BLaER1 (cell line): ENCODE measurements around the gene C13orf46.
A peak's percentile ranks its signal among the peaks of the same experiment; 100 is the strongest.

Experiments used
- H3K27ac ChIP-seq: shearing (Covaris generic); formaldehyde crosslinking; 2 replicates; pipeline ENCODE4 v1.8.1; 2022
- H3K27me3 ChIP-seq: shearing (Covaris generic); formaldehyde crosslinking; 2 replicates; pipeline ENCODE4 v1.8.1; 2022
- H3K36me3 ChIP-seq: shearing (Covaris generic); formaldehyde crosslinking; 2 replicates; pipeline ENCODE4 v1.8.1; 2022
- H3K4me1 ChIP-seq: shearing (Covaris generic); formaldehyde crosslinking; 2 replicates; pipeline ENCODE4 v1.8.1; 2022
- H3K4me2 ChIP-seq: shearing (Covaris generic); formaldehyde crosslinking; 2 replicates; pipeline ENCODE4 v1.8.1; 2022
- H3K4me3 ChIP-seq: shearing (Covaris generic); formaldehyde crosslinking; 2 replicates; pipeline ENCODE4 v1.8.1; 2022
- H3K9ac ChIP-seq: shearing (Covaris generic); formaldehyde crosslinking; 2 replicates; pipeline ENCODE4 v1.8.1; 2022
- H3K9me3 ChIP-seq: shearing (Covaris generic); formaldehyde crosslinking; 2 replicates; pipeline ENCODE4 v1.8.1; 2022
- H4K20me1 ChIP-seq: shearing (Covaris generic); formaldehyde crosslinking; 2 replicates; pipeline ENCODE4 v1.8.1; 2022
- Cebpa-rat ChIP-seq: shearing (Covaris generic); IDR thresholded peaks from 2 replicates; pipeline ENCODE4 v1.8.1; 2022

C13orf46 gene

GRCh38 chr13:113956571-113956970 is 17.3 kb downstream of the C13orf46 start:
- Histone ChIP-seq H3K4me3 (no peak overlapping the region), H3K4me1 (peaks cover 3% of the 10 kb centered on the region), H3K9ac (no peak overlapping the region), H3K27ac (no peak overlapping the region), H3K9me3 (peaks cover 68% of the 10 kb centered on the region), H3K4me2 (no peak overlapping the region), H3K27me3 (no peaks in the 10 kb centered on the region), H3K36me3 (no peaks in the 10 kb centered on the region), H4K20me1 (peaks cover 13% of the 10 kb centered on the region; the same call in 1 of the 2 replicates)
- TF ChIP-seq Cebpa-rat, result no peak

- H3K9ac ChIP-seq, result no peak overlapping the region
- no peak for TF ChIP-seq Cebpa-rat
Measured at GRCh38 chr13:113955691-113956090, 18.2 kb downstream of the C13orf46 start.

GRCh38 chr13:113955235-113955634 is 18.6 kb downstream of the C13orf46 start:
- Histone ChIP-seq H3K4me3 (no peak overlapping the region), H4K20me1 (peaks cover 16% of the 10 kb centered on the region; the same call in 1 of the 2 replicates), H3K9me3 (peaks cover 57% of the 10 kb centered on the region), H3K4me1 (peaks cover 17% of the 10 kb centered on the region), H3K9ac (no peak overlapping the region), H3K4me2 (no peak overlapping the region), H3K36me3 (no peaks in the 10 kb centered on the region), H3K27ac (no peak overlapping the region), H3K27me3 (no peaks in the 10 kb centered on the region)
- no peak for TF ChIP-seq Cebpa-rat

More at GRCh38 chr13:113955691-113956090, 18.2 kb downstream of the C13orf46 start:
- peaks cover 61% of the 10 kb centered on the region for H3K9me3 ChIP-seq
- H3K4me3 ChIP-seq, result no peak overlapping the region
- no peak overlapping the region for H3K4me2 ChIP-seq
- H3K27ac ChIP-seq, result no peak overlapping the region
- peaks cover 16% of the 10 kb centered on the region; the same call in 1 of the 2 replicates for H4K20me1 ChIP-seq
- no peaks in the 10 kb centered on the region for H3K27me3 ChIP-seq
- no peaks in the 10 kb centered on the region for H3K36me3 ChIP-seq
- H3K4me1 ChIP-seq, result peaks cover 12% of the 10 kb centered on the region

GRCh38 chr13:113954046-113954835 is 19.6 kb downstream of the C13orf46 start:
- no peak for TF ChIP-seq Cebpa-rat
- no peak overlapping the region for H3K4me3 ChIP-seq
- peaks cover 16% of the 10 kb centered on the region; the same call in 1 of the 2 replicates for H4K20me1 ChIP-seq
- H3K4me2 ChIP-seq, result no peak overlapping the region
- H3K27ac ChIP-seq, result no peak overlapping the region
- no peaks in the 10 kb centered on the region for H3K27me3 ChIP-seq
- H3K9ac ChIP-seq, result no peak overlapping the region
- peaks cover 47% of the 10 kb centered on the region for H3K9me3 ChIP-seq
- no peaks in the 10 kb centered on the region for H3K36me3 ChIP-seq
- H3K4me1 ChIP-seq, result peaks cover 22% of the 10 kb centered on the region

- peaks cover 40% of the 10 kb centered on the region for H3K9me3 ChIP-seq
- no peaks in the 10 kb centered on the region for H3K27me3 ChIP-seq
- no peak overlapping the region for H3K4me2 ChIP-seq
- no peak for TF ChIP-seq Cebpa-rat
- H3K36me3 ChIP-seq, result no peaks in the 10 kb centered on the region
- H3K4me3 ChIP-seq, result no peak overlapping the region
- peaks cover 28% of the 10 kb centered on the region for H3K4me1 ChIP-seq
- no peak overlapping the region for H3K27ac ChIP-seq
- no peak overlapping the region for H3K9ac ChIP-seq
- H4K20me1 ChIP-seq, result peaks cover 16% of the 10 kb centered on the region; the same call in 1 of the 2 replicates
Measured at GRCh38 chr13:113953561-113953960, 20.3 kb downstream of the C13orf46 start.

GRCh38 chr13:113952983-113953520 is 20.8 kb downstream of the C13orf46 start:
- Histone ChIP-seq H3K4me3 (no peak overlapping the region), H3K4me1 (peaks cover 33% of the 10 kb centered on the region), H3K9me3 (peaks cover 35% of the 10 kb centered on the region), H3K27me3 (no peaks in the 10 kb centered on the region), H4K20me1 (peaks cover 16% of the 10 kb centered on the region; the same call in 1 of the 2 replicates), H3K9ac (no peak overlapping the region), H3K27ac (no peak overlapping the region), H3K4me2 (no peak overlapping the region), H3K36me3 (no peaks in the 10 kb centered on the region)
- TF ChIP-seq Cebpa-rat, result no peak

GRCh38 chr13:113952151-113952982 is 21.5 kb downstream of the C13orf46 start:
- peaks cover 28% of the 10 kb centered on the region for H3K9me3 ChIP-seq
- no peak overlapping the region for H3K4me3 ChIP-seq
- H3K9ac ChIP-seq, result no peak overlapping the region
- H4K20me1 ChIP-seq, result peaks cover 16% of the 10 kb centered on the region; the same call in 1 of the 2 replicates
- no peaks in the 10 kb centered on the region for H3K36me3 ChIP-seq
- TF ChIP-seq Cebpa-rat, result no peak
- H3K4me1 ChIP-seq, result peaks cover 40% of the 10 kb centered on the region
- no peak overlapping the region for H3K27ac ChIP-seq
- no peak overlapping the region for H3K4me2 ChIP-seq
- H3K27me3 ChIP-seq, result no peaks in the 10 kb centered on the region

- peaks cover 16% of the 10 kb centered on the region; the same call in 1 of the 2 replicates for H4K20me1 ChIP-seq
- peaks cover 20% of the 10 kb centered on the region for H3K9me3 ChIP-seq
- H3K36me3 ChIP-seq, result no peaks in the 10 kb centered on the region
- peak overlapping the region; percentile 36; the same call in 1 of the 2 replicates for H3K27ac ChIP-seq
- peak overlapping the region; percentile 84 for H3K4me2 ChIP-seq
- H3K27me3 ChIP-seq, result no peaks in the 10 kb centered on the region
- 0 out of 2 replicates have a peak overlapping the region, but pooled peaks have one; percentile 19 for H3K9ac ChIP-seq
- TF ChIP-seq Cebpa-rat, result no peak
- peaks cover 50% of the 10 kb centered on the region for H3K4me1 ChIP-seq
- no peak overlapping the region for H3K4me3 ChIP-seq
Measured at GRCh38 chr13:113951246-113951999, 22.5 kb downstream of the C13orf46 start.
